Lower leg skin (tissue), 4 donors: Measurements from ENCODE around the gene SLC35F6. TPM values are rescaled to one million over a fixed set of nuclear protein-coding genes. Genes with fewer than 3 reads are reported as not detected.

Experiments used
- DNase-seq, 2 donors: peaks; one replicate each; pipeline ENCODE4 v3.0.0-alpha.2; 2019; ENCODE audit warnings: low spot score in 2 of 2
- H3K4me3 ChIP-seq: fragments of 200-600 bp; sonication (generic); 2 replicates; pipeline ENCODE4 v1.5.1; 2017; ENCODE audit warnings: mild to moderate bottlenecking, low read depth; ENCODE audit not compliant: poor library complexity, severe bottlenecking
- CTCF ChIP-seq, 3 donors: fragments of 450-650 bp; IDR thresholded peaks; one replicate each; pipeline ENCODE4 v1.5.1; 2016; ENCODE audit warnings: antibody characterized with exemption in 3 of 3, mild to moderate bottlenecking in 3 of 3, moderate library complexity in 2 of 3
- POLR2A ChIP-seq, 2 donors: fragments of 450-650 bp; IDR thresholded peaks; one replicate each; pipeline ENCODE4 v1.6.1; 2016 to 2017; ENCODE audit warnings: antibody characterized with exemption in 2 of 2, mild to moderate bottlenecking in 1 of 2, moderate library complexity in 1 of 2
- WGBS, 2 donors: methylation state at CpG; one replicate each; pipeline ENCODE4 v1.1.5; 2018; 5-methylcytosine and 5-hydroxymethylcytosine counted together
- intact Hi-C: fragments of 100-400 bp; cut with DNase I; formaldehyde crosslinking; loops from one replicate; pipeline ENCODE4 v1.15.0; 2023; ENCODE audit warnings: low total_unique reads
- total RNA-seq, 4 donors: library from RNA; depleted of rRNA; stranded (reverse); fragments of >200 nt; gene quantifications; one replicate each; pipeline ENCODE4 v1.1.0, GENCODE V29; 2016

SLC35F6 gene
- total RNA-seq, 4 donors from 2014 or later, result 51.0 to 96.7 (median 87.4) TPM

- DNase-seq, result no peak
- TF ChIP-seq CTCF (IDR thresholded peaks at IDR 0.05) (no peak), POLR2A (IDR thresholded peaks at IDR 0.05) (no peak)
- intact Hi-C loops, result no loop called here
- no peak overlapping the region for H3K4me3 ChIP-seq
- 68 to 83% methylated on average over 93 to 101 of the region's 101 CpGs for WGBS, 2 donors
These were observed 36.2 kb upstream of the SLC35F6 start for GRCh38 chr2:26727641-26728561.

- no peak overlapping the region for H3K4me3 ChIP-seq
- TF ChIP-seq CTCF (IDR thresholded peaks at IDR 0.05) (no peak), POLR2A (IDR thresholded peaks at IDR 0.05) (no peak)
- no peak for DNase-seq
- intact Hi-C loops, result no loop called here
- 87 to 89% methylated on average over 2 of the region's 2 CpGs for WGBS, 2 donors
These were observed 34.8 kb upstream of the SLC35F6 start for GRCh38 chr2:26729311-26729710.

DNA sequence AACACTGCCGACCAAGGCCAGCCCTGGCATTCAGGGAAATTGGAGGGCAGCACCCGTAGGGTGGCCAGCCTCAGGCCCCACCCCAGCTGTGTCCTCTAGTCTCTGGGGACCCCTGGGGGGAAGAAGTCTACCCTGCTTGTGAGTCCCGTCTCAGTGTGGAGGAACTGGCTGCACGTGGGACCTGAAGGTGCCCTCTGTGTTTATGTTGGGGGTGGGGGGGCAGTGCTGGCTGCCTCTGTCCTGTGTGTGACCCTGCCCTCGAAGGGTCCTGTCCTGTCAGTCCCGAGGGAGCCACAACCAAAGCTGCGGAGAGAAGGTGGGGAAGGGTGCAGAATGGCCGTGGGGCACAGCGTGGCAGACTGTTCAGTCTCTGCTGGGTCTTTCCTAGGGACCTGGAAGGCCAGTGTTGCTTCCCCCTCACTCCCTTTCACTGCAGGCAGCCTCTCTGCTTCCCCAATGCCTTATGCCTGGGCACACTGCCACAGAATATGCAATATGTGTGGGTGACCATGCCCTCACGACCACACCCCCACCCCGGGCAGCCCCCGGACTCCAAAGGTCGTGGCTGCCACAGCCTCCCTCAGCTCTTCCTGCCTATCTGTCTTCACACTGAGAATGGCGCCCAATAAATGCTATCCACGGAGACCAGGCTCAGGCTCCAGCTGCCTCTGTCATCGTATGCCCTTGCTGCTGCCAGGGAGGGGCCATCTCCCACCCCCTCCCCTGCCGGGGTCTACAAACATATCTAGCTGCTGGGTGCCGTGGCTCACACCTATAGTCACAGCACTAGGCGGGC, 33.3 kb upstream of the SLC35F6 start:
- intact Hi-C loops, result no loop called here
- no peak overlapping the region for H3K4me3 ChIP-seq
- WGBS, 2 donors, result 74 to 75% methylated on average over 18 to 19 of the region's 19 CpGs
- no peak for DNase-seq
- TF ChIP-seq POLR2A (IDR thresholded peaks at IDR 0.05) (no peak), CTCF (IDR thresholded peaks at IDR 0.05) (no peak)

GRCh38 chr2:26731714-26732113, 32.4 kb upstream of the SLC35F6 start:
- no peak for DNase-seq
- TF ChIP-seq POLR2A (IDR thresholded peaks at IDR 0.05), result no peak
- TF ChIP-seq CTCF (IDR thresholded peaks at IDR 0.05), result no peak
- WGBS, 2 donors, result 76 to 88% methylated on average over 3 to 4 of the region's 4 CpGs
- intact Hi-C loops, result no loop called here
- no peak overlapping the region for H3K4me3 ChIP-seq

DNA sequence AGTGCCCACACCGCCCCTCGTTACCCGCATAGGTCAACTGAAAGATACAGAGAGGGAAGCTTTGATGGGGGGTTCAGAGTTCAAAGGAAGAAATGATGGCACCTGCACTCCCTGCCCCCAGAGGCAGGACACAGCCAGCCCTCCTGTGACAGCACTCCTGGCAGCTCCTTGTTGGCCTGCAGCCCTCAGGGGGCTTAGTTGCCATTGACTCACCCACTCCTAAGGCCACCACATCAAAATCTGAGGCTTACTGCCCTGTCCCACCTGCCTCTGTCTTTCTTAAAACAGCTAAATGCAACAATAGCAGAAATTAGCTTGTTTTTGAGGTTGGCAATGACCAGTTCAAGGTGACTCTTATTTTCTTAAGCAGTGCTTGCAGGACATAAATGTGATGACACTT, 31.6 kb upstream of the SLC35F6 start:
- TF ChIP-seq CTCF (IDR thresholded peaks at IDR 0.05), result no peak
- no peak for TF ChIP-seq POLR2A (IDR thresholded peaks at IDR 0.05)
- intact Hi-C loops, result no loop called here
- no peak for DNase-seq
- no peak overlapping the region for H3K4me3 ChIP-seq
- 91 to 96% methylated on average over 3 of the region's 3 CpGs for WGBS, 2 donors
